Pancreas (tissue), 10 donors: ENCODE results near the gene CNBP. TPM values are rescaled to one million over a fixed set of nuclear protein-coding genes. Genes with fewer than 3 reads are reported as not detected.
A peak's percentile ranks its signal among the peaks of the same experiment; 100 is the strongest.
"Not testable (repeated sequence)": the region's sequence is repeated elsewhere in the genome, so short reads cannot be mapped to it uniquely, and the experiment has no call there.

ENCODE experiments used
- ATAC-seq, 4 donors: fragments of 200-7000 bp; cut with Tn5 transposase; one replicate each; pipeline versions ENCODE4 v1.8.0 to v1.9.1; 2020; ENCODE audit warnings: mild to moderate bottlenecking in 4 of 4, moderate library complexity in 4 of 4
- DNase-seq, 6 donors: peaks; one replicate each; pipeline ENCODE4 v3.0.0-alpha.2; 2020
- FAIRE-seq: peaks from 2 replicates; lab custom pipeline; 2012; peaks lifted over from hg19 to GRCh38; lab: Jason Lieb, UNC
- H3K27ac ChIP-seq, 4 donors: fragments of 200-600 bp; sonication (generic); 1 replicate in 3 of 4; 2 replicates in 1 of 4; pipeline versions ENCODE4 v1.5.0 to v1.8.0; 2020
- H3K27me3 ChIP-seq, 4 donors: fragments of 200-600 bp; one replicate each; pipeline ENCODE4 v1.8.0; 2021
- H3K36me3 ChIP-seq, 3 donors: fragments of 200-600 bp; sonication (generic) in 1 of 3; one replicate each; pipeline versions ENCODE4 v1.5.0 to v1.8.0; 2020 to 2021
- H3K4me1 ChIP-seq, 3 donors: fragments of 200-600 bp; one replicate each; pipeline ENCODE4 v1.8.0; 2021
- H3K4me3 ChIP-seq, 4 donors: fragments of 200-600 bp; sonication (generic) in 2 of 4; one replicate each; pipeline versions ENCODE4 v1.5.0 to v1.8.0; 2020 to 2021
- H3K9me3 ChIP-seq, 4 donors: fragments of 200-600 bp; one replicate each; pipeline ENCODE4 v1.8.0; 2021
- WGBS, 2 donors: extraction: QIAGEN DNeasy Blood & Tissue Kit; methylation state at CpG; one replicate each; pipeline ENCODE4 v1.1.7; 2013; 5-methylcytosine and 5-hydroxymethylcytosine counted together
- intact Hi-C, 3 donors: fragments of 100-400 bp; cut with DNase I; formaldehyde crosslinking; loops; one replicate each; pipeline versions ENCODE4 v1.11.1 to v1.14.2; 2022
- polyA plus RNA-seq, 2 donors: library from polyadenylated mRNA; stranded (reverse); fragments of 200-250 nt; gene quantifications; one replicate each; pipeline ENCODE4 v1.2.3, GENCODE V29; 2013
- total RNA-seq, 6 donors: library from RNA; stranded (reverse); fragmentation: NEBNext Ultra II Directional in 4 of 6; extraction: Animal tissue kit (Norgen Biotek cat#: 25700) in 4 of 6; gene quantifications; one replicate each; pipeline versions ENCODE4 v1.2.1 to v1.2.4, GENCODE V29; 2021 to 2023
- TF ChIP-seq, protein P1 (sequence below), 4 donors: fragments of 200-600 bp; sonication (generic) in 3 of 4; IDR thresholded peaks; one replicate each; pipeline versions ENCODE4 v1.5.0 to v1.8.0; 2021; ENCODE audit warnings: antibody characterized with exemption in 4 of 4
- donor health status: healthy with polysubstance abuse.
- donor health status: DM: no; HTN: no; CAD: no; lungs with moderate emphysema.
- donor health status: DM: no; HTN: no; CAD: no.
- donor health status: control.
- donor health status: control.
- donor health status: Bipolar disorder and iron deficiency.
- donor health status: DM: yes; HTN: yes; CAD: no.
- donor health status: DM: no; HTN: no; CAD: no.
- donor health status: DM: no; HTN: no; CAD: no.
- donor health status: DM: yes; HTN: yes; CAD: no.

Gene CNBP
- total and polyA plus RNA-seq, 8 donors, result 169 to 277 (median 183) TPM

DNA sequence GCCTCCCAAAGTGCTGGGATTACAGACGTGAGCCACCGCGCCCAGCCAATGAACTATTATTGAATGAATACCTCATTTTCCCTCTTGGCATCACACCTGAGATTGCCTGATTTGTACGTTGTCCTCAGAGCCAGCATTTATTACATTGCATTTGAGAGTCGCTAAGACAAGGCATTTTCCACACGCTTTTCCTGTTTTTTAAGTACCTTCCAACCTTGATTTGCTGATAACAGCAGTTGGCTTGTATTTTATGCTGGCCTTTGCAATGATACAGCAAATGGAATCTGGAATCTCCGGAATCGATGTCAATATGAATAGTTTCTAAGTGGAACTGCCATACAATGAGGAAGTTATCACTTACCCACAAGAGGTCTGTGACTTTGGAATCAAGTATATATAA lies 15.7 kb upstream of the CNBP start:
- TF ChIP-seq, protein P1, sequence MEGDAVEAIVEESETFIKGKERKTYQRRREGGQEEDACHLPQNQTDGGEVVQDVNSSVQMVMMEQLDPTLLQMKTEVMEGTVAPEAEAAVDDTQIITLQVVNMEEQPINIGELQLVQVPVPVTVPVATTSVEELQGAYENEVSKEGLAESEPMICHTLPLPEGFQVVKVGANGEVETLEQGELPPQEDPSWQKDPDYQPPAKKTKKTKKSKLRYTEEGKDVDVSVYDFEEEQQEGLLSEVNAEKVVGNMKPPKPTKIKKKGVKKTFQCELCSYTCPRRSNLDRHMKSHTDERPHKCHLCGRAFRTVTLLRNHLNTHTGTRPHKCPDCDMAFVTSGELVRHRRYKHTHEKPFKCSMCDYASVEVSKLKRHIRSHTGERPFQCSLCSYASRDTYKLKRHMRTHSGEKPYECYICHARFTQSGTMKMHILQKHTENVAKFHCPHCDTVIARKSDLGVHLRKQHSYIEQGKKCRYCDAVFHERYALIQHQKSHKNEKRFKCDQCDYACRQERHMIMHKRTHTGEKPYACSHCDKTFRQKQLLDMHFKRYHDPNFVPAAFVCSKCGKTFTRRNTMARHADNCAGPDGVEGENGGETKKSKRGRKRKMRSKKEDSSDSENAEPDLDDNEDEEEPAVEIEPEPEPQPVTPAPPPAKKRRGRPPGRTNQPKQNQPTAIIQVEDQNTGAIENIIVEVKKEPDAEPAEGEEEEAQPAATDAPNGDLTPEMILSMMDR (IDR thresholded peaks at IDR 0.05), result no peak
- Histone ChIP-seq H3K36me3 (no peaks in the 10 kb centered on the region), H3K4me1 (no peaks in the 10 kb centered on the region), H3K27me3 (no peaks in the 10 kb centered on the region), H3K4me3 (no peak overlapping the region), H3K27ac (no peak overlapping the region), H3K9me3 (no peaks in the 10 kb centered on the region)
- intact Hi-C loops, result no loop called here
- 79 to 80% methylated on average over 8 of the region's 8 CpGs for WGBS, 2 donors
- DNase-seq (no peak), FAIRE-seq (no peak), ATAC-seq (no peak)

DNA sequence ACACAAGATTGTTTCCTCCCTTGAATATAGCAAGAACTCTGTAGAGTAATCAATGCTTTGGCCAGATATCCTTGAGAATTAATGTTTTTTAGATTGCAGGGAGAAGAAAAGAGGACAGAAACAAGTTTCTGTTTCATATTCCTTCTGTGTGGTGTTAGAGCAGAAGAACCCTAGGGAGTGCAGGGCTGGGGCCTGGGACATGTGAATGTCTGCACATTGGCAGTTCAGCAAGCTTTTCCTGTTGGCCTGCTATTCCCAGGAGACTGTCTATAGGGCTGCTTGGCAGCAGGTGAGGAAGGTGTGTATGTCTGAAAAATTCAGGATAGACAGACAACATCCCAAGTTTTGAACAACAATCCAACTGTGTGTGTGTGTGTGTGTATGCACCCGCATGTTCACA lies 13.6 kb upstream of the CNBP start:
- Histone ChIP-seq H3K4me3 (no peak overlapping the region), H3K27ac (no peak overlapping the region), H3K27me3 (no peaks in the 10 kb centered on the region), H3K36me3 (no peaks in the 10 kb centered on the region), H3K4me1 (no peaks in the 10 kb centered on the region), H3K9me3 (no peaks in the 10 kb centered on the region)
- intact Hi-C loops, result no loop called here
- no peak for ATAC-seq
- no peak for DNase-seq
- WGBS, 2 donors, result 87 to 90% methylated on average over 1 of the region's 1 CpG
- TF ChIP-seq, protein P1 (IDR thresholded peaks at IDR 0.05), result no peak
- FAIRE-seq, result no peak

DNA sequence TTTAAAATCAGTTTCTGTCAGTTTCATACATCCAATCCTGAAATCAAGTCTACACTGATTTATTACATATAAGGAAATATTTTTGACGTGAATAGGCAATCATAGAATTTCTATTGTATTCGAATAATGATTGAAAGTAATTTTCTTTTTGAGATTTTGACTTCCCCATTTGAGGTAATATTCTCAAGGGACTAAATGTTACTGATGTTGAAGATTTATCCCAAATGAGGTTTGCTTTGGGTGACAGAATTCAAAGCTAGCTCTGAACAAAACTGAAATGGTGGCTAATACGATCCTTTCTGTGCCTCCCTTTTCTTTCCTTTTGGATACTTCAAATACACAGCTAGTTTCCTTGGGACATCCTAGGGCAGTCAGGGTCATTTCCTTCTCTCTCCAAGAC lies 12.9 kb upstream of the CNBP start:
- Histone ChIP-seq H3K4me1 (no peaks in the 10 kb centered on the region), H3K27me3 (no peaks in the 10 kb centered on the region), H3K4me3 (no peak overlapping the region), H3K27ac (peak overlapping the region in 1 of 4 donors; percentile 0), H3K36me3 (no peaks in the 10 kb centered on the region), H3K9me3 (no peaks in the 10 kb centered on the region)
- DNase-seq (no peak), ATAC-seq (no peak), FAIRE-seq (no peak)
- TF ChIP-seq, protein P1 (IDR thresholded peaks at IDR 0.05), result no peak
- WGBS, 2 donors, result 86 to 87% methylated on average over 3 of the region's 3 CpGs
- intact Hi-C loops, result no loop called here

DNA sequence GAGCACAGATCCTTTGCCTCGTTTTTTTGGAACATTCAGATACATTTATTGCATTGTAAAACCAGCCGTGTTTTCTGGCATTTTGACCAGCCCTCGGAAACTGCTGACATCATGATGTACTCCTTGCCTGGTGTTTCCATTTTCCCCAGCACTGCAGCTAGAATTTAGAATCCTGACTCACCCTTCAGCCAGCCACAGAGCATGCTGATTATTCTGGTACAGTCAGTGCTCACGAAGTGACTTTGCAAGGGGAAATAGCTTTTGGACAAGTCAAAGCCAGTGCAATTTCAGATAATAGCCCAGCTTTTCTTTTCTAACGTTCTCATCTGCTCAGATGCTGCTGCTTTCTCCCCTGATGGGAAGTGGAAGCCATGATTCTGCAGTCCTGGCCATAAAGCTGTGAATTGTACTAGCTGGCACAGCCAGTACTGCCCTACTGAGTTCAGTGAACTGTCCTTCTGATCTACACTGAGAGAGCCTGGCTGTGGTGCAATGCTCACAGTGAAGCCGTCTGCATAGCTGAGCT lies 12.1 kb upstream of the CNBP start:
- Histone ChIP-seq H3K27me3 (no peaks in the 10 kb centered on the region), H3K9me3 (no peaks in the 10 kb centered on the region), H3K36me3 (no peaks in the 10 kb centered on the region), H3K27ac (peak overlapping the region in 1 of 4 donors; percentile 0), H3K4me1 (no peaks in the 10 kb centered on the region), H3K4me3 (no peak overlapping the region)
- no peak for FAIRE-seq
- no peak for DNase-seq
- TF ChIP-seq, protein P1 (IDR thresholded peaks at IDR 0.05), result no peak
- WGBS, 2 donors, result 59 to 62% methylated on average over 6 of the region's 6 CpGs
- peak in 3 of 4 donors; percentile 55 to 82 (median 73) for ATAC-seq
- intact Hi-C loops, result no loop called here

DNA sequence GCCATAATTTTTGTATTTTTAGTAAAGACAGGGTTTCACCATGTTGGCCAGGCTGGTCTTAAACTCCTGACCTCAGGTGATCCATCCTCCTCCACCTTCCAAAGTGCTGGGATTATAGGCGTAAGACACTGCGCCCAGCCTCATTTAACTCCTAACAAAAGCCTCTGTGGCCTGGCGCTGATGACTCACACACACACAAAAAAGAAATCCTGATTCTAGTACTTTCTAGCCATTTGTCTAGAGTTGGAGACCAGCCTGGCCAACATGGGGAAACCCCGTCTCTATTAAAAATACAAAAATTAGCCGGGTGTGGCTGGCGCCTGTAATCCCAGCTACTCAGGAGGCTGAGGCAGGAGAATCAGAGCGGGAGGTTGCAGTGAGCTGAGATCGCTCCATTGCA lies 6.1 kb upstream of the CNBP start:
- H3K4me3 ChIP-seq, H3K27me3 ChIP-seq, DNase-seq, H3K27ac ChIP-seq, FAIRE-seq, H3K9me3 ChIP-seq, H3K36me3 ChIP-seq, intact Hi-C loops, ATAC-seq: not testable (repeated sequence)
- H3K4me1 ChIP-seq, result peaks cover 7 to 16% (median 13%) of the 10 kb centered on the region in 3 donors
- WGBS, 2 donors, result 94 to 96% methylated on average over 8 of the region's 8 CpGs
